Activated CD4-positive, CD25-positive, alpha-beta regulatory T cell treated with anti-CD3 and anti-CD28 coated beads, Interleukin-2, amount 50 U/mL, for 24 hours (primary cell): ENCODE data around the gene TMIE.

Source experiments
- ATAC-seq, 2 donors: fragments of 150-1000 bp; cut with Tn5 transposase; one replicate each; pipeline ENCODE4 v1.10.0; 2021; ENCODE audit warnings: mild to moderate bottlenecking in 1 of 2, moderate library complexity in 1 of 2

Gene TMIE

DNA sequence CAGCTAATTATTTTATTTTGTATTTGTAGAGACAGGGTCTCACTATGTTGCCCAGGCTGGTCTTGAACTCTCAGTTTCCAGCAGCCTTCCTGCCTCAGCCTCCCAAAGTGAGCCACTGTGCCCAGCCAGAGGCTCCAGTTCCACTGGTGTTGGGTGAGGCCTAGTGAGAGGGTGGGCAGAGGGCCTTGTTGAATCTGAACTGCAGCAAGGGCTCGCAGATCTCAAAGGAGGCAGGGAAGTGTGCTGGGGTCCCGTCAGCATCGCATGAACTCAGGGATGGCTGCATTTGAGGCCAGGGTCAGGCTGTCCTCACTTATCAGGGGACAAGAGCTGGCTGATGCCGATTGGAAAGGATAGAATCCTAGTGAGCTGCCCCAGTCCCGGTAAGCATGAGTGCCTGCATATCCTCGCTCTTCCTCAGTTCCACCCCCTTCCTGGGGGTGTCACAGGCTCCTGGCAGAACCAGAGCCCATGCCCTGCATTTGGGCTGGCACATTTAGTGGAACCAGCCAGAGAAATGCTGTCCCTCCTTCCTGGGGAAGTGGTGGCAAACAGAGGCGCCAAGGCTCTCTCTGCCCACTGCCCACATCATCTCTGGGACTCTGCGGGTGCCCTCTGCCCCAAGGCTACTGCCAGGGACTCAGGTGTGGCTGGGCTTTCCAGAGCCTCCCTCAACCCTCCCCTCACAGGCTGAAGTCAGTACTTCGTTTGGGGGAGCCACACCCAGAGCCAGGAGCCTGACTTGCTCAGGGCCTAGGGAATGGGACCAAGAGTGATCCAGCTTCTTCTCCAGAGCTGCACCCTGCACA, 31.8 kb upstream of the TMIE start:
- no peak for ATAC-seq

DNA sequence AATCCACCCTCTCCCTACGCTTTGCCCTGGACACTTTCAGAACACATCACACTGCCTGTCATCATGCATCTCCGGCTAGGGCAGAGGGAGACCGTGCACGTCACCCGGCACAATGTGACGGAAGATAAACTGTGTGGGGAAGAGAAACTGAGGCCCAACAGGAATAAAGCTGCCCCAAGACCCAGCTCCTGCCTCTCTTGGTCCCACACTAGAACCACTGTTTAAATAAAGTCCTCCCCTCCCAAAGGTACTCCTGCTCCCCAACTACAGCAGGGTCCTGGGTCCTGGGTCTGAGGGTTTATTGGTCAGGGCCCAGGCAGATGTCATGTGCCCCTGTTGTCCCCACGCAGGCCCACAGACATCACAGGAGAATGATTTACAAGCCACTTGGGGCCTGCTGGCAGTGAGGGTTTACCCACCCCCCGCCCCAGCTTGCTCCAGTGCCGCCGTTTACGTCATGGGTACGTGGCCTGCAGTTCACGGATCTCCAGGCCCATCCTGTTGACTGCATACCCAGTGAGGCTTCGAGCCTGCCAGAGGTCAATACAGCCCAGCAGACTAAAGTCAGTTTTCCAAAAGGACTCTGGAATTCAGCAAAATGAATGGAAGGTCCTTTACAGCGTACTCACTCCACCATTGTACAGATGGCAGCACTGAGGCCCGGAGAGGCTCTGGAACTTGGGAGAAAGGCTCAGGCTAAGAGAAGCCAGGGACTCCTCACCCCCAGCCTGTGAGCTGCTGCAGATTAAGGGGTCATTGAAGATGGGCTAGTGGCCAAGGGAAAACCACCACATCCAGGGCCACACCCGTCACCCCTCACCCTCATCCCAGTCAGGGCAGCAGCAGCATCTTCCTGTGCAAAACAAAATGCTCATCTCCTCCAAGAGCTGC, 30.9 kb upstream of the TMIE start:
- ATAC-seq, result no peak

DNA sequence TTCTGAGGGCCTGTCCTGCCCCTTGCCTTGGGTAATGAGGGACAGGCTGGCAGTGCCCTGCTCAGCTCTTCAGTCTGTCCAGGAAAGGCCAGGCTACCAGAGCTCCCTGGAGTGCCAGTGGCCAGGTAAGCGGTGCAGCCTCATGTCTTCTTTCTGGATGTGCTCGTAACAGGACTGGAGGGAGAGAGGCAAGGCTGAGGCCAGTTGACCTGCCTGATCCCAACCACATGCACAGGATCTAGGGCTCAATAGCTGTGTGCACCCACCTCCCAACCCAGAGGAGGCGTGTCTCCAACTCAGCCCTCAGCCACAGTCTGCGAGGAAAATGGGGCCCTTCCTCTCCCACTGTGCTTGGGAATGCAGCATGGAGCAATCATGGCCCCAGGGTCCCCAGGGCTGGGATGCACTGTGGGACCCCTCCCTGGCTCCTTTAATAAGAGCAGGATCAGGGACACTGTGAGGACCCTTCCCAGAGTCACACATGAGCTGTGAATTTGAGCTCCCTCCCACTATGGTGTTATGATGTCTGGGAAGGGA, 30.2 kb upstream of the TMIE start:
- no peak for ATAC-seq

DNA sequence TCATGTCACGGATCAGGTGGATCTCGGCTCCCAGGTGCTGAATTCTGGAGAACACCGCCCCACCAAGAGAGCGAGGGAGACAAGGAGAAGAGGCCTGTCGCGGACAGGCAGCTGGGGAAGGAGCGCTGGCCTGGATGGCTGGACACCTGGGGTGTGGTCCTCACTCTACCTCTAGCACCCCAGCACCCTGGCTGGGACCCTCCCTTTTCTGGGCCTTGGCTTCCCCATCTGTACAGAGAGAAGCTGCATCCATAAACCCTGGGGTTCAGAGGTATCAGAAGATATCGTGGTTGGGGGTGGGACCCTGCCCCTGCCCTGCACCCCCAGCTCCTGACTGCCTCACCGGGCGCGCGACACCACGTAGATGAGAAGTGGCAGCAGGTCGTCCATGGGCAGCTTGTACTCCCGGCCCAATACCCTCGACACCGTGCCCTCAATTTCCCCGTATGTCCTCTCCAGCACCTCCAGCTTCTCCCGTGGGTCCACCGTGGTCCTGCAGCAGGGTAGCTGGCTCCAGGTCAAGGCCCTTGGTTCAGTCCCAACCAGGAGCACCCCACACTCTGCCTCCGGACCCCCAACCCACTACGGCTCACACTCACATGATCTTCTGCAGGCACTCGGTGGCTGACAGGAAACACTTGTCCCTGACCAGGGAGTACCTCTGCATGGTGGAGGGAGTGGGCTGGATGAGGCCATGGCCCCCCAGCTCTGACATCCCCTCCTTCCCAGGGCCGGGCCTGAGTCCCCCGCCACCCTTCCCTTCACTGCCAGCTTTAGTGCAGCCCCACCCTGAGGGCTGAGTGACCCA, 29.4 kb upstream of the TMIE start:
- ATAC-seq, result no peak

DNA sequence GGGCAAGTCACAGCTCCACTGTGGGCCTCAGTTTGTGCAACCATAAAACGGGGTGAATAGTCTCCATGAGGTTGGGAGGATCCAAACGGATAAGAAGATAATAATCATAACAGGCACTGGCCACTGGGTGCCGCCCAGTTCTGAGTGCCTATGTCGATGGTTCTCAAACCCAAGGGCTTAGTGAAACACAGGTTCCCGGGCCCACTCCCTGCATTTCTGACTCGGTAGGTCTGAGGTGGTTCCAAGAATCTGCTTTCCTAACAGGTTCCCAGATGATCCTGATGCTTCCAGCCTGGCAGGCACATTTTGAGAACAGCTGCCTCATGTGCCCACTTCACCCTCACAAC, 28.9 kb upstream of the TMIE start:
- no peak for ATAC-seq

DNA sequence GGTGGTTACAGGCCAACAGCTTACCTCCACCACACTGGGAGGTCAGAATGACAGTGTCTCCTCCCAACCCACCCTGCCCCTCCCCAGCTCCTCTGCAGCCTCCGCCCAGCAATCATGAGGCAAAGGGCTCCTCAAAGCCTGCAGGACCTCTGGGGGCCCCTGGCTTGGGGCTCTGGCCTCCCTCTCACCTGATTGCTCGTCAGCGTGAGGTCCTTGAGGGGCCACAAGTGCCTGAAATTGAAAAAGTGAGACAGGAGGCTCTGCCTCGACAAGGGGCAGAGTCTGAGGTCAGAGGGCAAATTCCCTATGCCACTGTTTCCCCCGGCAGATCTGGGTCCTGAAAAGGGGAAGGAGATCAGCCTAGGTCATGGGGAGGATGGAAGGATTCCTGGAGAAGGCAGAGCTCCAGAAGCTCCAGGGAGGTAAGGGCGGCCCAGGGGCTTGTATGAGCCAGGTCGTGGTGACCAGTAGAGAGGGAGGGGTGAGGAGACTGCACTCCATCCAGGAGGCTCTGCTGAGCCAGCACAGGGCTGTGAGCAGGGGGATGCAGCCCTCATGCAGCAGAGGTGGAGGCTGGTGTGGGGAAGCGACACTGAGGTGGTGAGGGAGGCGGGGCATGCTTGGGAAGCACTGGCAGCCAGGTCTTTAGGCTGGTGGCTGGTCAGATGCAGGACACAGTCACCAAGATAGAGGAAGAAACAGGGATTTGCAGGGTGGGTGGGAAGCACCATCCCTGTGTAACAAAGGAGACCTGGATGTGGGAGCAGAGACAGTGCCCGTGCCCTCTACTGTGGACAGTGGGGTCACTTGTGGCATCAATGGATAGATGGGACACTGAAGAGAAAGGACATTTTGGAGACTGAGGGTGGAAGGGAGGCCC, 27.8 kb upstream of the TMIE start:
- no peak for ATAC-seq

DNA sequence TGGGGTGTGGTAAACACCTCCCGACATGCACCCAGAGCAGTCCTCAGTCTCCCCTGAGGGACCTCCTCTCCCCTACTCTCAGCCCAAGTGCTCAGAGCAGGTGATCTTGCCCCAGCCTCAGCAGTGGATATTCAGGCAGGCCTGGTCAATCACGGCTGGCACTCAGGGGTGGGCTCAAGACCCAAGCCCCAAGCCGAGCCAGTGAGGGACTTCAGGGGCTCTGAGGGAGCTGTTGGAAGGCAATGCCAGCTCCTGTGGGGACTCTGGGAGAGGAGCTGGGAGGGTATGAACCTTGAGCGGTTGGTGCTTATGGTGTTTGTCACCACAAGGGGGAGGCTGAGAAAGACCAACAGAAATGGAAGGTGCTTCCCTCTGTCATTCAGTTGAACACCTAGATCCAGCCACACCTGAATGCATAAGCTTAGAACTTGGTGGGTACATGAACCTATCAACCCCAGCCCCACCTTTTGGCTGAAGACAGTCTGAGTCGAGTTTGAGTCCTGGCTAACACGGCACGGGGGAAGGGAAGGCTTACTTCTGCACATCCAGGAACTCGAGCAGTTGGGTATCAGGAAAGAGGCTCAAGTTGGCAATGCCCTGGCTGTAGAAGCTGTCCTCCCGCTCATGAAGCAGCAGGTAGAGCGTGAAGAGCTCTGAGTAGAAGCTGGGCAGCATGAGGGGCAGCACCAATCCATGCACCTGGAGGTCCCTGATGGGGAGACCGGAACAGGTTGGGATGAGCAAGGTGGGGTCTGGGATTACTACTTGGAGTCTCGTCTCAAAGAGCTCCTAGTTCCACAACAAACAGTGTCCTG, 27.0 kb upstream of the TMIE start:
- no peak for ATAC-seq

DNA sequence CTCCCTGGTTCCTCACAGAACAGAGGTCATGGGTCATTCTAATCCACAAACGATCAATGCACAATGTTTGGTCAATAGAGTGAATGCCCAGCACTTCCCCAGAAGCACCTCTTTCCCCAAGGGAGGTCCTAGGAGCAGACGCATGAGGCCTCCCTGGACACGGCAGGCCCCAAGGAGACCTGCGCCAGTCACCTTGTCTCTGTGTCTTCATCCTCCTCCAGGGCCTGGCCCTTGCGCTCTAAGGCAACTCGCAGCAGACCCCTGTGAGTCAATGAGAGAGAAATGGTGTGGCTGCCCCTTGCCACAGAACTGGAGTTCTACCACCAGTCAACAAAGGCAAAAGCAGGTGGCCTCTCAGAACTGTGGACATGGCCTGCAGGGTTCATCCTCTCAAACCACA, 25.8 kb upstream of the TMIE start:
- ATAC-seq, result no peak

DNA sequence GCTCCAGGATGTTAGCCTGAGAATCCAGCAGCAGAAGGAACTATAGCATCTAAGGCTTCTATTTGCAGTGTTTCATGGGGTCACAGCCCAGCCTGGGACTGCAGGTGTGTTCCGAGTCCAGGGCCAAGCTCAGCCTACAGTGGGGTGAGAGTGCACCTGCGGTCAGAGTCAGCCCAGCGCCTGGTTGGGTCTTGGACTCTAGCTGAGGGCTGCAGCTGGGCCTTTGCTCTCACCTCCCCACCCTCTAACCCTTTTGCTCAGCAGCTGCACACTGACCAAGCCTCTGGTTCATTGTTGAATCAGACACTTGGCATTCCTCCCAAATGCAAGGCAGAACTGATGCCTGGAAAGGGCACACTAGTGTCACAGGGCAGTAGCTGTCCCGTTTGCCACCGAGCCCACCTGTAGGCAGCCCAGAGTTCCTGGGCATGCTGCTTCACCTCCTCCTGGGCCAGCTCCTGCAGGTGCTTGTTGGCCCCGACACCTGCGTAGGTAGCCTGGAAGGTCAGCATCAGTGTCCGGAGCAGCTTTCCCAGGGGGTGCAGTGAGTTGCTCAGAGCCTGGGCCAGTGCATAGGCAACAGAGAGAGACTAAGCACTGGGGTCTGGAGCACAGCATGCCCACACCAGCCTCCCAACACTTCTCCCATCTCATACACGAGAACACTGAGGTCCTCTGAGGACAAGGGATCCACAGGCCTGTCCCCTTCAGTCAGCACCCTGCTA, 25.2 kb upstream of the TMIE start:
- no peak for ATAC-seq

DNA sequence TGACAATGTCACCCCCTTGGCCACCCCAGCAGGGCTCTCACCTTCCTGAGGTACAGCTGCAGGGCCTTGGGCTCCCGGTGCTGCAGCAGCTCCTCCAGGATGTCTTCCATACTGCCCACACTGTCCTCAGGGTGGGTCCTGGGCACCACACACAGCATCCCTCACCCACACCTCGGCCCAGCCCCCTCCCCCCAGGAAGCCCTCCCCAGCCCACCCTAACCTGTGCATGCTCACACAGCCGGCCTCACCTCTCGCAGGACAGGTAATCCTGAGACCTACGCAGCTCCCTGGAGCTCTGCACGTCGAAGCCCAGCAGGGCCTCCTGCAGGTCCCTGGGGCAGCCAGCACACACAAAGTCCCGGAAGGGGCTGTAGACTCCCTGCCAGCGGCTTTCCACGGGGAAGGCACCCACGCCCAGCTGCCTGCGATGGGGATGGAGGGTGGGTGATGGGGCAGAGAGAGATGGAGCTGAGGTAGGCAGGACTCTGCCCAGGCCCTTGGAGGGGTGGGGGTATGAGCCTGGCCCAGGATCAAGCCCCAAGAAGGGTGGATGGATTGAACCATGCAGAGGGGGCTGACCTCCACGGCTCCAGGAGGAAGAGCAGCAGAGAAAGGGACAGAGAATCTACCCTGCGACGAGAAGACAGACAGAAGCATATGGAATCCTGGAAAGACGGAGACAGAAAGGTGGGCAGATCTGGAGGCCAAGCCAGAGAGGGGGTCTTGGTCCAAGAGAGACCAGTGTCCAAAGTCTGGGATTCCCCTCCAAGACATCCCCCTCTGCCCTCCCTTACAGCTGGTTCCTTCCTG, 24.4 kb upstream of the TMIE start:
- no peak for ATAC-seq

DNA sequence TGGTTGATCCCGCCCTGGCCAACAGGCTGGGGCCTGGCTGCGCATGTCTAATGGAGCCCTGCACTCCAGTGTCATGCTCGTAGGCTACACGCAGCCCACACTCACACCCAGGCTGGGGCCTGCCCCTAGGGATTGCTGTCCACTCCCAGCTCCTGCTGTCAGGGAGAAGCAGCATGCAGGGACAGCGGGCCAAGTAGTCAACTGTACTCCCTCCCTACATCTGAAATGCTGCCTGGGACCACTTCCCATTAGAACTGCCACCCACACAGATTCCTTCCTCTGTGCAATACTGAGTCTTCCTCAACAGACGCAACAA, 23.8 kb upstream of the TMIE start:
- no peak for ATAC-seq

DNA sequence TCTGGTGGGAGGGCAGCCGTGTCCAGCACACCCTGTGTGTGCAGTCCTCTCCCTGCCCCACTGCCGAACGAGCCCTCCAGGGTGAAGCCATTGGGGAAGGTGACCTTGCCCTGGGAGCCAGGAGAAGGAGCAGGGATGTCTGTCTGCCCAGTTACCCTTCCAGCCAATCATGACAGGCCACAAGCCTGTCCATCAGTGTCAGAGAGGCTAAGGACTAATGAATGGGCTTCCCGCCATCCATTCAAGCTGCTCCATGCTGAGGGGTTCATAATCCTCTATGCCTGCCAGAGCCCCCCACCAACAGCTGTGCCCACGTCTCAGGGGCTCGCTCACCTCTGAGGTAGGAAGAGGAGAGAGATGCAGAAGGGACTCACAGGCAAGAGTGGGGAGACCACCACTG, 22.9 kb upstream of the TMIE start:
- no peak for ATAC-seq

DNA sequence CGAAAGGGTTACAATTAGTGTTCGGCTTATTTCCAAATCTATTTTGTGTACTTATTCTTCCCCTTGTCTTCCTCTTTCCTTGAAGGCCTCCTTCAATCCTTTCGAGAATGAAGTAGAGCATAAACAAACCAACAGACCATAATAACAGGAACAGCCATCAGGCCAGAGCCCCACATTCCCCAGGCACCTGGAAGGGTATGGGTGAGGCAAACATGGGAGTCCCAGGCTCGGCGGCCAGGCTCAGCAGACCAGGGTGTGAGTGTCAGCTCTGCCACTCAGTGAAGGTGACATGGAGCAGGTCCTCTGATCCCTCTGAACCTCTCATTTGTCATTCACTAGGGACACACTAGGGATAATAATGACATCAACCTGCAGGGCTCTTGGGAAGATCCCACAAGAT, 21.5 kb upstream of the TMIE start:
- ATAC-seq, result no peak

DNA sequence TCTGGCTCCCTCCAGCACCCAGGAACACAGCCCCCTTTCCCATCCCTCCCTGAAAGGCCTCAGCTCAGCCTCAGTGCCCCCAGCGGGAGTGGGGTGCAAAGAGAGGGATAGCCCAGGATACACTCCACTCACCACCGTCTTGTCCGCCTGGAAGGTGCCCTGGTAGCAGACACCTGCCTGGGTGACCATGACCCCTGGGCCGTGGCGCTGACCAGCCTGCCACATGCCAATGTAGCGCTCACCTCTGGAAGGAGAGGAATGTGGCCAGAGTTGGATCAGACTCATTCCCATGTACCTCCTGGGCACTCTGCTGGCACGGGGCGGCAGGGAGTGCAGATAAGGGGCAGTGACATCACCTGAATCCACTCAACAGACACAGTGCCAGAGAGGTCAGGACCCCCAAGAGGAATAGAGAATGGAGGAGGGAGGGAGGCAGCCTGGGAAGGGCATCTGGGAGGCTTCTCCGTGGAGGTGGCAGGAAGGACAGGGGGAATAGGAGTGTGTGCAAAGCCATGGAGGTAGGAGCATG, 20.8 kb upstream of the TMIE start:
- no peak for ATAC-seq

DNA sequence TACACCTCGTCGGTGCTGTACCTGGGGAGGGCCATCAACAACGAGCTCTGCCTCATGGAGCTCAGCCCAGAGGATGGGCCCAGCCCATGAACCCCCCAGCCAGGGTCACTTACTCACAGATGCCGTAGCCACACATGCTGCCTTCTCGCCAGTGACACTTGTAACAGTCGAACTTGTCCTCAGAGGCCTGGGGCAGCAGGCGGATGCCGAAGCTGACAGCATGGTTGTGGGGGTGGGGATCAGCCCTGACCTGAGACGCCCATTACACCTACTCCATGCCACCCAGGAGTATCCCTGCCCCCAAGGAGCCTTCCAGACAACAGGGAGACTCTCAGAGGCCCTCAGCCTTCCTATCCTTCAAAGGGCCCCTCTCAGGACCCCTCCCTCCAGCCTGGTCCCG, 19.8 kb upstream of the TMIE start:
- ATAC-seq, result no peak

DNA sequence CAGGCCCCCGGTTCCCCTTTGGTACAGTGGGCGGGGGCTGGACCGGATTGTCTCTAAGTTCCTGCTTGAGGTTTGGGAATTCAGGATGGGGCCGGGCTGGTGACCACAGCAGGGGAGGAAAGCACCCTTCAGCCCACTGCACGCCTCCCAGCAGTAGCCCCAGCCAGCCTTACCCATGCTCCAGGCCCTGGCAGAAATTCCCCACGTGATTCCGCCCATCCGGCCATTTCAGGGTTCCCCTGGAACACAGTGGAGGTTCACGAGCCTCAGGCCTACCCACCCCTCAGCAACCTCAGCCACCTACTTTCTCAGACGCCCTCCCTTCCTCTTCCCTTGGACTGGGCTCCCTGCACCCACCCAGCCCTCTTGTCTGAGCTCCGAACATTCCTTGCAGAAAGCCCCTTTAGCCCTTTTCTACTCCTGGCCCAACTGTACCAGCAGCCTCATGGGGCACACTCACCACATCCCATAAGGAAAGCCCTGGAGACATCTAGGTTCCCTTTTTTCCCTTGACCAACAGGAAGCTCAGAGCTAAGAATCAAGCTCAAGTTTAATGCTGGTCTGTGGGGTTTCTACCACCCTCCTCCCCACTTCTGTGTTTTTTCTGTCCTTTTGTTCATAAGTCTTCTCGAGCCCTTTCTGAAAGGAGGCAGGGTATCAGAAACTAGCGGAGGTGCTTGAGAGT, 19.2 kb upstream of the TMIE start:
- no peak for ATAC-seq

DNA sequence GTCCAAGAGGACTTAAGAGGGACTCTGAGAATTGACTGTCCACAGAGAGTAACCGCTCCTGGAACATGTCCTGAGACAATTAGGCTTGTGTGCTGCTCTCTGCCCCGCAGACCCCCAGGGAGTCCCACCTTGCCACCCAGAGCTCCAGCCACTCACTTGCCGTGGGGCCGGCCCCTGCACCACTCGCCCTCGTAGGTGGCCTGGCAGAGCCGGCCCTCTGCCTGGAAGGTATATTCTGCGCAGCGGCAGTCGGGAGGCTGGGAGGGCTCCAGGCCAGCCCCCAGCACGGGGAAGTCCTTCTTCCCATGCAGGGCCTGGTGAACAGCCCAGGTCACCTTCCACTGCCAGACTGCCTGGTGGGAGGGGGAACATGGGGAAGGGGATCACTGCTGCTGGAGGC, 18.2 kb upstream of the TMIE start:
- ATAC-seq, result no peak

DNA sequence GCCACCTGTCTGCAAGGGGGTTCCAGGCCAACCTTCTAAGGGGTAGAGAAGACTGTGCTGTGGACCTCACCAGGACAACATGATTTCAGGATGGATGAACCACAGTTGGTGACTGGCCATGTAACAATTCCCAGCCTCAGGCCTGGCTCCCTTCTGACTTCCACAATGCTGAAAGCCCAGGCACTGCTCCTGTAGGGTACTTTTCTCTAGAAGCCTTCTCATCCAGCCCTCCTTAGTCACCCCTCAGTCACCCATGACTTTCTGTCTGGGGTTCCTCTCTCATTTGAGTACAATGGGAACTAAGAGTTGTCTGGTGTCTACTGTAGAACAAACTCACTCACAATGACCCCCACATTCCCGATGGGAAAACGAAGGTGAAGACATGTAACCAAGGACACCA, 16.3 kb upstream of the TMIE start:
- no peak for ATAC-seq

DNA sequence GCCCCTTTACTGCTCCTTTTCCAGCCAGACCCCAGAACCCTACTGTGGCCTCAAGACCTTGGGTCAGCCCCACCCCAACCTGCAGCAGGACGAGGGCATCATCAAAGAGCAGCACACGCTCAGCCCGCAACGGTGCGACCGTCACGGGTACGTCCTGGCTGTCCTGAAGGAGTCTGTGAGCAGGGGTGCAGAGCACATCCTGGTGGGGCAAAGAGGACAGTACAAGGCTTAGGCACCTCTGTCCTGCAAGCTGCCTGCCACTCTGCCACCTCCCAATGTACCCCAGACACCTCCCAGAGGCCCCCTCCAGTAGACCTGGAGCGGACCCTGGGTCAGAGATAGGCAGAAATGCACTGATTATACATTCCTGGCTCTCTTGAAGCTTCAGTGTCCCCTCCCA, 15.7 kb upstream of the TMIE start:
- ATAC-seq, result no peak
